ENCODE results near the gene BST2. TPM values are rescaled to one million over a fixed set of nuclear protein-coding genes. Genes with fewer than 3 reads are reported as not detected.
"Not testable (repeated sequence)": the region's sequence is repeated elsewhere in the genome, so short reads cannot be mapped to it uniquely, and the experiment has no call there.

BST2 gene
- total RNA-seq, 1 donor from 2014 or later = 1.6 TPM

DNA sequence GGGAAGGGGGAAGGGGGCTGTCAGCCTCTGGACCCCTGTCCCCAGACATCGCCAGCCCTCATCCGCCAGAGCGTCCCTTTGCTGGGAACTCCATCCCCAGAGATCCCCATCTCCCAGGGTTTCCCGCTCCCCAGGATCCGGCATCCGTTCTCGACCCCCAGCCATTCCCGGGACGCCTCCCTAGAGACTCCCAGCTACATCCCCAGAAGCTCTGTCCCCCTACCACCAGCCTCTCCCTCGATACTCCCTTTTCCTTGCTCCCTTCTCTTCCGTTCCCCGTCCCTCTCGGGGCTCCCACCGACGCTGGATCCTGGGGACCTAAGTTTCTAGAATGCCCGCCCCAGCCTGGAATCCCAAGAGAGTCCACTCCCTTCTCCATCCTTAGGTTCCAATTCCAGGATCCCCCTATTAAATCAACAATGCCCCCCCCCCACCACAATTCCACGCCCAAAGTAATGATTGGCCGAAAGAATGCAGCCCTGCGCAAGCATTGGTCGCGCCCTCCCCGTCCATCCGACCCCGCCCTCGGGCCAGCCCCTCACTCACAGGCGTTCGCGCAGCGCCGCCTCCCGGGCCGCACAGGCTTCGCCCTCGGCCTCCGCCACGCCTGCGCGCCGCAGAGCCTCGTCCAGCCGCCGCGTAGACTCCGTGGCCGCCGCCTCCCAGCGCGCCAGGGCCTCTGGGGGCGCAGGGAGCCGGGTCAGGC lies 14.6 kb downstream of the BST2 start:
- FAIRE-seq (no peak), DNase-seq (ENCODE audit: low spot score in 2 of 2) (peak; percentile 96 to 98)

DNA sequence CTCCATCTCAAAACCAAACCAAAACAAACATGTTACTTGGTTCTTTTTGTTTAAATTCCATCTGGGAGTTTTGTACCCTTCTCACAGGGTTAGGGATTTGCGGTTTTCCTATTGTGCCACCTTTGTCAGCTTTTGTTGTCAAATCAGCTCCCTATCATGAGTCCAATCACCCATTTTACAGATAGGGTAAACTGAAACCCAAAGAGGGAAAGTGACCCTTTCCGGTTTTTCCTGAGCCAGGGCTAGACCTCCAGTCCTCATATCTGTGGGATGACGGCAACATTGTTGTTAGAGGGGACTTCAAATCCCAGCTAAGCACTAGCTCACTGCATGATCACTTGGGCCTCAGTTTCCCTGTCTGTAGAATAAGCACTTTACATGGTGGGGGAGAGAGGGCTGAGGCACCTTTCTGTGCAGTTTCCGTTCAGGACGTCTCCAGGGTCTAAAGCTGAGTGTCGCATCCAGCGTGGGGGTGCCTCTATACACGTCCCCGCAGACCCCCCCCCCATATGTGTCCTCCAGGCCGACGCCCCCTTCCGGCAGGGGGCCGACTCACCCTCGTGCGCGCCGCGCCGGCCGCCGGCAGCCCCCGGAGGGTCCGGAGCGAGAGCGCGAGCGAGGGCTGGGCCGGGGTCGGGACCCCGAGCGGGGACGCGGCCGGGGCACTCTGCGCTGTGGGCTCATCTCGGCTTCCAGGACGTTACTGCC lies 15.3 kb downstream of the BST2 start:
- DNase-seq (ENCODE audit: low spot score in 2 of 2) = no peak
- FAIRE-seq = no peak

GRCh38 chr19:17389288-17389687 lies 16.1 kb downstream of the BST2 start:
- FAIRE-seq (no peak), DNase-seq (ENCODE audit: low spot score in 2 of 2) (no peak)

DNA sequence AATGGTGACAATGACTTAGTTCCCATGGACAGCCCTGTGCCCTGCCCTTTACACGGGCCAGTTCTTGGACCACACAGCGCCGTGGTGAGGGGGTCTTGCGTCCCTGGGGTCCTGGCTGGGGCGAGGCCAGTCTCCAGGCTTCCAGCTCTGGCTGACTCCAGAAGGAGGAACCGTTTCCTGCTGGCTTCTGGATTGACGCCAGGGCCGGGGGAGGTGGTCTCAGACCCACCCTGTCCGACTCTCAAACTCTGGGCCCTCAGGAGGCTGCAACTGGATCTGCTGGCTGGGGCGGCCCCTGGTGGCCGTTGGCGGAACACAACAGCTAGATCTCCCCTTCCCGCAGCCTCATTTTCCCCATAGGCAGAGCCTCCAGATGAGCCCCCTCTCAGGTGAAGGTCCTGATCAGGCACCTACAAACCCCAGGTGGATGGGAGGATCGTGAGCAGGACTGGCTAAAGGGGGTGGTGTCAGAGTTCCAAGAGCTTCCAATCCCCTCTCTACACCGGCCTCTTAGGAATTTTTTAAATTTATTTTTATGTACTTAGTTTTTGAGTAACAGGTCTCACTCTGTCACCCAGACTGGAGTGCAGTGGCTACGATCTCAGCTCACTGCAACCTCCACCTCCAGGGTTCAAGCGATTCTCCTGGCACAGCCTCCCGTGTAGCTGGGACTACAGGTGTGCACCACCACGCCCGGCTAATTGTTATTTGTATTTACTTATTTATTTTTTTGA lies 19.4 kb downstream of the BST2 start:
- DNase-seq (ENCODE audit: low spot score in 2 of 2) (peak; percentile 50 to 75), FAIRE-seq (no peak)

GRCh38 chr19:17380426-17381138 lies 24.8 kb downstream of the BST2 start:
- FAIRE-seq = no peak
- no peak for DNase-seq (ENCODE audit: low spot score in 2 of 2)

- DNase-seq (ENCODE audit: low spot score in 2 of 2) (no peak), FAIRE-seq (no peak)
These were observed 26.2 kb downstream of the BST2 start for GRCh38 chr19:17379221-17379631.

DNA sequence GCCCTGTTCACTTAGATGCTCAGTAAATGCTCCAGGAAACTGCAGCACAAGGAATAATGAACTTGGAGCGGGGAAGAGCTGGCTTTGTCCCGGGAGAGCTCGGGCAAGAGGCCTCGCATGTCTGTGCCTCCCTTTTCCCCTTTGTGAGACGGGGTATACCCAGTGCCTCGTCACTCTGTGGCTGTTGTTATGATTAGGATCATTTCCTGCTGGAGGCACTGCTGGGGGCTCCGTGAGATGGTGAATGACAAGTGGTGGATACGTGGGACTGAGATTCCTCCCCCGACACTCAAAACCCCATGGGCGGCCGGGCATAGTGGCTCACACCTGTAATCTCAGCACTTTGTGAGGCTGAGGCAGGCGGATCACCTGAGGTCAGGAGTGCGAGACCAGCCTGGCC lies 27.2 kb downstream of the BST2 start:
- DNase-seq (ENCODE audit: low spot score in 2 of 2) (no peak), FAIRE-seq (no peak)

- FAIRE-seq = no peak
- no peak for DNase-seq (ENCODE audit: low spot score in 2 of 2)
These were observed 28.4 kb downstream of the BST2 start, which contains the start of gene PLVAP for GRCh38 chr19:17376935-17377600. Gene PLVAP (minus strand): TSS chr19:17377342. CDS start chr19:17377288, 54 bp downstream.

DNA sequence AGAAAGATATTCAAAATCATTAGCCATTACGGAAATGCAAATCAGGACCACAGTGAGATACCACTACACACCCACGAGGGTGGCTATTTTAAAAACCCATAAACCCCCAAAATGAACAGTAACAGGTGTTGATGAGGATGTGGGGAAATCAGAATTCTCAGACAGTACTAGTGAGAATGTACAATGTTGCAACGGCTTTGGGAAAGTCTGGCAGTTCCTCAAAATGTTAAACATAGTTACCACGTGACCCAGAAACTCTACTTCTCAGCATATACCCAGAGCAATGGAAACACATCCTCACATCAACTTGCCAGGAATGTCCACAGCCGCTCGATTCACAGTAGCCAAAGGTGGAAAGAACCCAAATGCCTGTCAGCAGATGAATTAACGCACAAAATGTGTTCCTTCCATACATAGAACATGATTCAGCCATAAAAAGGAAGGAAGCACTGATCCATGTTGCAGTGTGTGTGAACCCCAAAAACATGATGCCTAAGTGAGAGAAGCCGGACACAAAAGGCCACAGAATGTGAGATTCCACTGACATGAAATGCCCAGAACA lies 35.3 kb downstream of the BST2 start:
- DNase-seq (ENCODE audit: low spot score in 2 of 2) = no peak
- no peak for FAIRE-seq

DNA sequence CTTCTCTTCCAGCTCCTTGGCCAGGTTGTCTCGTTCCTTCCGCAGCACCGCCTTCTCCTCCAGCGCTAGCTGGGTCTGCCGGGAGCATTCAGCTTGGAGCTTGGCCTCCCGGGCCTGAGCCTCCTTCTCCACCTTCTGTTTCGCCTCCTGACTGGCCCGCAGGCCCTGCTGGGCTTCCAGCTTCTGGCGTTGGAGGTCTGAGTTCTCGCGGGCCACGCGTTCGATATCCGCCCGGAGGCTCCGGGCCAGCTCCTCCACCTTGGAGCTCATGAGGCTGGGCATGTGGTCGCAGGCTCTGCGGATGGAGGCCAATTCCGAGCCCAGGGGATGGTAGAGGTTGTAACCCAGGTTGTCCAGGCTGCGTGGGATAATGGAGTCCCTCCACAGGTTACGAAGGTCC lies 40.1 kb downstream of the BST2 start:
- FAIRE-seq = no peak
- DNase-seq (ENCODE audit: low spot score in 2 of 2) = no peak

DNA sequence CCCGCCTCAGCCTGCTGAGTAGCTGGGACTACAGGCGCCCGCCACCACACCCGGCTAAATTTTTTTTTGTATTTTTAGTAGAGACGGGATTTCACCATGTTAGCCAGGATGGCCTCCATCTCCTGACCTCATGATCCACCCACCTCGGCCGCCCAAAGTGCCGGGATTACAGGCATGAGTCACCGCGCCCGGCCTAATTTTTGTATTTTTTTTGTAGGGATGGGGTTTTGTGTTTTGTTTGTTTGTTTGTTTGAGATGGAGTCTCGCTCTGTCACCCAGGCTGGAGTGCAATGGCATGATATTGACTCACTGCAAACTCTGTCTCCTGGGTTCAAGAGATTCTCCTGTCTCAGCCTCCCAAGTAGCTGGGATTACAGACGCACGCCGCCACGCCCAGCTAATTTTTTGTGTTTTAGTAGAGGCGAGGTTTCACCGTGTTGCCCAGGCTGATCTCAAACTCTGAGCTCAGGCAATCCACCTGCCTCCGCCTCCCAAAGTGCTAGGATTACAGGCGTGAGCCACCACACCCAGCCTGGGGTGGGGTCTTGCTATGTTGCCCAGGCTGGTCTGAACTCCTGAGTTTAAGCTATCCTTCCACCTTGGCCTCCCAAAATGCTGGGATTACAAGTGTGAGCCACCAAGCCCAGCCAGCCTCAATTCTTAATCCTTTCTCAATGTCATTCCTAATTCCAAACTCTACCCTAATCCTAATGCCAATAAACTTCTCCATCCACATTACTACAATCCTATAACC lies 41.4 kb downstream of the BST2 start:
- not testable (repeated sequence) for FAIRE-seq; DNase-seq (ENCODE audit: low spot score in 2 of 2)

DNA sequence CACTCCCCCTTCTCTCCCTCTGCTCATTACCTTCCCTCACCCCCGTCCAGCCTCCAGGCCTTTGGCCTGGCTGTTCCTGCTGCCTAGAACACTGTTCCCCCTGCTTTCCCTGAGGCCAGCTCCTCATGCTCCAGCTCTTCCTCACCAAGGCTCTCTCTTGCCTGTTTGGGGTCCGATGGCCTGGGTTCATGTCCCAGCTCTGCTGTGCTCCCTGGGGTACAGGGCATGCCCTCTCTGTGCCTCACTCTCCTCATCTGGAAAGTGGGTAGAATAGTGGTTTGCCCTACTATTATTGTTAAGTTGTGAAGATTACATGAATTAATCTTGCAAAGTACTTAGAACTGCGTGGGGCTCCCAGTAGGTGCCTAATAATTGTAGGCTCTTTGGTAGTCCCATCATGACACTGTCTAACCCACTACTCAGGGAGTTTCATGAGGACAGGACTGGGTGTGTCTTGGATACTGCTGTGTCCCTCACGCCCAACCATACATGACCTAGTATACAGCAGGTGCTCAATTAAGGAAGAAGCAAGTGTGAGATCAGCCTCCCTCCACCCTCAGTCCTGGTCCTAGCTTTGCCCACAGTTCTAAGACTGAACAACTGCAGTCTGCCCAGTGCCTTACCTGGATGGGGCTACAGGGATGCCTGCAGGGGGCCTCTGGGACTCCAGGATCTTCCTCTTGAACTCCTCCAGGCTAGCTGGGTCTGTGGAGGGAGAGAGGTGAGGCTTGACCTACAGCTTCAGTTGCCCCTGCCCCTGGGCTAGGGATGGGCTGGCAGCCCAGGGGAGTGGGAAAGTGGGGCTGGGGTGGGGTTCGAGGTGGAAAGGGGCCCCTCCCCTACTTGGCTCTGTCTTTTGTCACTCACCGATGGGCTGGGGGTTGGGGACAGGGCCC lies 45.3 kb downstream of the BST2 start:
- FAIRE-seq = no peak
- DNase-seq (ENCODE audit: low spot score in 2 of 2) = no peak

DNA sequence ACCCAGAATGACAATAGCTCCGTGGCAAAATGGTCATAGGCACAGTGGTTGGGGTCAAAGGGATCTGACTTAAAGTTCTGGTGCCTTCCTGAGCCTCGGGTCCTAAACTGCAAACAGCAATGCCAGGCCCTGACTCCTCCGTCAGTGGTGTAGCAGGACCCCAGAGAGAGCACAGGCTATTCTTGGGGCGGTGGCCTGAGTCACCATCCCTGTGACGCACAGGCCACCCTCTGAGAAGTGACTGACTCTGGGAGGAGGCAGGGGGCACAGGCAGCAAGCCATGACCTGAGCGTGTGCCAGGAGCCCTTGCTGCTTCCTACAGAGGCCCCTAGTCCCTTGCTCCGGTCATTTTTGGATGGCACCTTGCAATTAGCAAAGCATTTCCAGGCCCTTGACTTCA lies 47.0 kb downstream of the BST2 start:
- DNase-seq (ENCODE audit: low spot score in 2 of 2) = no peak
- no peak for FAIRE-seq

DNA sequence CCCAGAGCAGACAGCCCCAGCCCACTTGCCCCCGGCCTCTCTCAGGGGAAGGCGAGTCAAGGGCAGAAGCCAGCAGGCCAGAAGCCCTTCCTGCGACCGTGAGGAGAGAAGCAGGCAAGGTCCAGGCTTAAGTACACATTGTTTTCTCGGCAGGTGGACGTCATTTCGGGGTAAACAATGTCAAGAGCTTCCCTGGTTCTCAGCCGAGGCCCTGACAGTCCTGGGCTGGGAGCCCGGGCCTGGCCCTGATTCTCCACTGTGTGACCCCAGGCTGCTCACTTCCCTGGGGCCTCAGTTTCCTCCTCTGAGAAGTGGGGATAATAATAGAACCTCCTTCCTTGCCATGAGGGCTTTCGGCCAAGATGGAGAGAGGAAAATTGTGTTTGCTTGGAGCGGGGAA lies 47.7 kb downstream of the BST2 start:
- no peak for FAIRE-seq
- no peak for DNase-seq (ENCODE audit: low spot score in 2 of 2)

DNA sequence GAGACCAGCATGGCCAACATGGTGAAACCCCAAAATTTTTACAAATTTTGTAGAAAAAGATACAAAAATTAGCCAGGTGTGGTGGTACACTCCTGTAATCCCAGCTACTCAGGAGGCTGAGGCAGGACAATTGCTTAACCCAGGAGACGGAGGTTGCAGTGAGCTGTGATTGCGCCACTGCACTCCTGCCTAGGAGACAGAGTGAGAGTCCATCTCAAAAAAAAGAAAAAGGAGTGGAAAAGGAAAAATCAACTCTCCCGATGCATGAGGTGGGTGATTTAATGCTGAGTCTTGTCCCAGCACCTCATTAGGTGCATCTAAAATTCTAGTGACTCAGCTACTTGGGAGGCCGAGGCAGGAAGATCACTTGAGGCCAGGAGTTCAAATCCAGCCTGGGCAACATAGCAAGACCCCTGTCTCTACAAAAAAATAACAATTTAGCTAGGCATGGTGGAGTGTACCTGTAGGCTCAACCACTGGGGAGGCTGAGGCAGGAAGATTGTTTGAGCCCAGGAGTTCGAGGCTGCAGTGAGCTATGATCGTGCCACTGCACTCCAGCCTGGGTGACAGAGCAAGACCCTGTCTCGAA lies 48.3 kb downstream of the BST2 start:
- DNase-seq (ENCODE audit: low spot score in 2 of 2) = no peak
- no peak for FAIRE-seq

GRCh38 chr19:17353386-17353785 lies 52.0 kb downstream of the BST2 start:
- DNase-seq (ENCODE audit: low spot score in 2 of 2) = no peak
- FAIRE-seq = no peak
